T-helper 22 cell (primary cell): ENCODE results near the gene MXRA7.
A peak's percentile ranks its signal among the peaks of the same experiment; 100 is the strongest.

Source experiments
- DNase-seq: peaks from one replicate; pipeline ENCODE4 v3.0.0-alpha.2; 2020; ENCODE audit warnings: low read depth

Gene MXRA7

DNA sequence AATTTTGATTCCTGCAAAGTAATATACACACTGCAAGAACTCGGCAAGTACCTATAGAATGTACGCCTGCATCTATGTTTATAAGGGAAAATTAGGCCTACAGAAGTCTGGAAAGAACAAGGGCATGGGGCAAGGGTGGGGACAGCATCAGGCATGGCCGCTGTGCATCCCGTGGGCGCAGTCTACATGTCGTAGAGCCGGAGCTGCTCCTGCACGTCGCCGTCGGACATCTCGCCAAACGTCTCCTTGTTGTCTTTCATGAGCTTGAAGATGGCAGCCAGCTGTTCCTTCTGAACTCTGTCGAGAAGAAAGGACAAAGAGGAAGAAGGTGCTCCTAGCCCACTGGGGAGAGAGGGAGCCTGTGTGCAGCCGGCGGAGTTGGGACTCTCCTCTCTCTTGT, 33.4 kb downstream of the MXRA7 start:
- no peak for DNase-seq

DNA sequence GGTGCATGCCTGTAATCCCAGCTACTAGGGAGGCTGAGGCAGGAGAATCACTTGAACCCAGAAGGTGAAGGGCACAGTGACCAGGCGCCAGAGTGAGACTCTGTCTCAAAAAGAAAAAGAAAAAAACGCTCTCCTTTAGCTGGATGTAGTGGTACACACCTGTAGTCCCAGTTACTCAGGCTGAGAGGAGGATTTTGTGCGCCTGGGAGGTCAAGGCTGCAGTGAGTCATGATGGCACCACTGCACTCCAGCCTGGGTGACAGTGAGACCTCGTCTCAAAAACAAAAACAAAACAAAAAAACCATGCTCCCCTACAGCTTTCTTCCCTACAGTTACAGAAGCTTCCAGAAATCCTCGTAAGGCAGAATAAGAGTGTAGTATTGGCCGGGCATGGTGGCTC, 34.1 kb downstream of the MXRA7 start:
- DNase-seq, result no peak

DNA sequence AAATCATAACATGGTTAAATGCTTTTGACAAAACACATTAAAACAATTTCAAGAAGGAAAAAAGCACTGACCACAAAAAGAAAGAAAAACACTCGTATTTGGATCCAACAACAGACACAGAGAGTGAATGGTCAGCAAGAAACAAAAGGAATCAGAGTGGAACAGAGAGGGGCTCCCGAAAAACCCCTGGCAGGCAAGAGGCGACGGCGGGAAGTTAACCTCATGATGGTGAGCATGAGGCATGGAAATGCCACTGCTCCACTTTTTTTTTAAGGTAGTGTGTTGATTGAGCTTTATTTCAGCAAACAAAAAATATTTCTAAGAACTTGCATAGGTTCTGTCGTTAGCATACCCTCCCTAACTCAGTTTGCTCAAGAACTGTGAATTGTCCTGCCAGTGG, 35.1 kb downstream of the MXRA7 start:
- DNase-seq, result no peak

DNA sequence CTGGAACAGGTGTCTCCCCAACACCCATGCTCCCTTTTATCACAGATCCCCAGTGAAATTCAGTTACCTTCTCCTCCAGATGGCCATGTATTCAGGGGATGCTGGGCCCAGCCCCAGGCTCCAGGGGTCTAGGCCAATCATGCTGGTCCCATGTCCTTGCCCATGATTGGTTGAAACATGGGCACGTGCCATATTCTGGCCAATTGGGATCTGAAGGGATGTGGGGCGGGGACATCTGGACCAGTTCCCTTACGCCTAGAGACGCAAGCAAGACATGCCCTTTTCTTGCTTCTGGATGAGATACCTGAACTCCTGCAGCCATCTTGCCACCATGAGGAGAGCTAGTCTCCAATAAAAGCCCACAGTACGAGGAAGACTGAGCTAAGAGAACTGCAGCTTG, 36.2 kb downstream of the MXRA7 start:
- no peak for DNase-seq

DNA sequence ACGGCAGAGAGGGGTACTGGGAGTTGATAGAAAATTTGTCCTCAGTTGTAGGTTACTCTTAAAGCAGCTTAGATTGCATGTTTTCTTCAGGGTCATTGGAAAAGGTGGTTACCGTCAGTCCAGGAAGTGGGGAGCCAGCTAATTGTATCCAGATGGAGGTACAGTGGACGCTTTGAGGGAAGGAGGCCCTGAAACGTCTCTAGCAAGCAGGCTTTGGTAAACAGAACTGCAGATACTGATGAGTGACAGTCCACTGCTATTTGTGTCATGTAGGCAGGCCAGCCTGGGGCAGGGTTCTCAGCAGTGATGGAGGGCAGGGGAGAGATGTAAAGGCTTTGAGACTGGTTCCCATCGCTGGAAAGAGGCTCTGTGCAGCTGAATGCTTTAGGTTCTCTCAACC, 37.0 kb downstream of the MXRA7 start:
- DNase-seq, result no peak

DNA sequence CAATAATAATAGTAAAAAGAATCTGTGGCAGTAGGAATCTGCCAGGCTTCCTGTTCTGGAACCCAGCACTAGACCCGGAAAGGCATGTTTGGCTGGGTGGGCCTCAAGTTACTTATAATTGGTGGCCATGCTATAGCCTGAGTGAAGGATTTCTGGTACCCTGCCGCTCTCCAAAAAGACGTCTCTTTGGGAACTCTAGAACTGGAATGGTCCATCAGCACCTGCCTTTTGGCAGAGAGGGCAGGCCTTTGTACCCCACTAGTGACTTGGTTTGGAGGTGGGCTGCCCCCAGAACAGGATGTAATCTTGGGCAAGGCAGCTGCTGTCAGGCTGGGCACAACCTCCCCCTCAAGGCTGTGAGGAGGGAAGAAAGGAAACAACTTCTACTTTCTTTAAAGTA, 37.9 kb downstream of the MXRA7 start:
- no peak for DNase-seq

DNA sequence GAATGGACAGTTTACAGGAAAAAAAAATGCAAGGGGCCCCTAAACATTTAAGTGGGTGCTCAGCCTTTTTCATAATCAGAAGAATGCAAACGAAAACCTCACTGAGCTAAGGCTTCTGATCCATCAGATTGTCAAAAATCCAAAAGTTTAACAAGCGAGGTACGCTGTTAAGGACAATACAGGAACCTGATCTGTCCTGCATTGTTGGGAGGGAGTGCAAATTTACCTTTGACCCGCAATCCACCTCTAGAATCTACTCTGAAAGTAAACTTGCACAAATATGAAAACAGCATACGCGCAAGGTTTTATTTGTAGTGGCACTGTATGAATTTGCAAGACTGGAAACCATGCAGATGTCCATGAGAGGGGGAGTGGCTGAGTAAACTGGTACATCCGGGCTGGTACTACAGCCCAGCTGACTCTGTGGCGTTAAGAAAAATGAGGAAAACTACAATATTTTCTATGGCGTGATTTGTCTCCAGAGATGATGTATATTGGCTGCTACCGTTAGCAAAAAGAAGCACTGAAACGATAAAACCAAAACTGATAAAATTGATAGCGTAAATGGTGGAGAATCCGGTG, 38.4 kb downstream of the MXRA7 start:
- no peak for DNase-seq

DNA sequence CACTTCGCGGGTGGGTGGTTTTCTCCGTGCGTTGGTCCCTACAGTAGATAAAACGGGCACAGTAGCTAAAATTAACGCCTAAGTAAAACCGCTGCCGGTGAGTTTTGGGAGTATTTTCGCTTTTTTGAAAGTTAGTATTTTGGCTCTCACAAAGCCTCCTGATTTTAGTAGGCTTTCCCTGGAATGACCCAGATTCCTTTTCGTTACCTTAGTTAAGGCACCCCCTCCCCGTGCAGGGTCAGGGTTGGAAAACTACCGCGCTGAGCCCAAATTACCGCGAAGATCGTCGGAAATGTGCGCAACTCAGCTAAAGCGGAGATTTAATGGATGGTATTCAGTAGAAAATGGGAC, 38.9 kb downstream of the MXRA7 start:
- no peak for DNase-seq

DNA sequence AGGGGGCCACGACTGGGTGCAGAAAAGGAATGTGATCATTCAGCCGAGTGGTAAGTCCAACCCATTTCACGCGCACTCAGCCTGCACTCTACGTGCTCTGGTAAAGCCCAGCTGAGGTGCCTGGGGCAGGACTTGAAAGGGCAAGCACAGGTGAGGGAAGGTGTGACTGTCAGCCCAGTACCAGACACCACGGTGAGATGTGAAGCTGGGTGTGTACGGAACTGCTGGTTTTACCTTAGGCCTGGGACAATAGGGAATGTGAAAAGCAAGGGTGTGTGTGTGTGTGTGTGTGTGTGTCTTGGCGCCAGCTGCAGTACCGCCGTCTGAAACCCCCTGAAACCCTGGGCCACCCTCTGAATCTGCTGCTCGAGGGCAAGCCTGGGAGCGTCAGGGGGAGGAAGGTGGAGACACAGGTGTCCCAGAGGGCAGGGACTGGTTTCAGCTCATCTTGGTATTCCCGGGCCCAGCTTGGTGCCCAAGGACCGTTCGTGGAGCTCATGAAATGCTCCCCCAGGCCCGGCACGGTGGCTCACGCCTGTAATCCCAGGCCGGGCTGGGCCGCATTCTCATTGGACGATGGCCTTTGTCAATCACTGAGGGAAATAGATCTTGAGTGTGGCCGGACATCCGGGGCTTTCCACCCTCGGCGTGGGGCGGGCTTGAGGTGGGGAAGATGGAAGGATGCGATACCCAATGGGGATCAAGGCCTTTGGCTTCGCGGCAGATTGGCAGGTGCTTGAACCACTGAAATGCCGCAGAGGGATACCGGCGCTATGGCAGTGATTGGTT, 39.4 kb downstream of the MXRA7 start:
- peak; percentile 100 for DNase-seq

DNA sequence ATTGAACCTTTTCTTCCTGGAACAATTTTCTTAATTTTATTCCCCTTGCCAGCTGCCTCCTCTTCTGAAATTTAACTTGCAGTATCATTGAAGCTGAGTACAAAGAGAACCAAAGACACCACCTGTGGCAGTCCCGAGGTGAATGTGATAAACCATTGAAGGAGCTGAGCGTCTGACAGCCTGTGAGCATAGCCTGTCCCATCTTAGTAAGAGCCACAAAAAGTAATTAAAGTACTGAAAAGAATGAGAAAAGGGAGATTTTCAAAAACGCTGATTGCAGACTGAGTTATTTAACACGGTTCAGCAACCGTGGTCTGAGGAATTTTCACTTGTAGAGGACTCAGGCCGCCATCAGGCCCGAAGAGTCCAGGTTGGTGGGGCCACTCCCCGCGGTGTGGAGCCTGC, 40.0 kb downstream of the MXRA7 start:
- no peak for DNase-seq

DNA sequence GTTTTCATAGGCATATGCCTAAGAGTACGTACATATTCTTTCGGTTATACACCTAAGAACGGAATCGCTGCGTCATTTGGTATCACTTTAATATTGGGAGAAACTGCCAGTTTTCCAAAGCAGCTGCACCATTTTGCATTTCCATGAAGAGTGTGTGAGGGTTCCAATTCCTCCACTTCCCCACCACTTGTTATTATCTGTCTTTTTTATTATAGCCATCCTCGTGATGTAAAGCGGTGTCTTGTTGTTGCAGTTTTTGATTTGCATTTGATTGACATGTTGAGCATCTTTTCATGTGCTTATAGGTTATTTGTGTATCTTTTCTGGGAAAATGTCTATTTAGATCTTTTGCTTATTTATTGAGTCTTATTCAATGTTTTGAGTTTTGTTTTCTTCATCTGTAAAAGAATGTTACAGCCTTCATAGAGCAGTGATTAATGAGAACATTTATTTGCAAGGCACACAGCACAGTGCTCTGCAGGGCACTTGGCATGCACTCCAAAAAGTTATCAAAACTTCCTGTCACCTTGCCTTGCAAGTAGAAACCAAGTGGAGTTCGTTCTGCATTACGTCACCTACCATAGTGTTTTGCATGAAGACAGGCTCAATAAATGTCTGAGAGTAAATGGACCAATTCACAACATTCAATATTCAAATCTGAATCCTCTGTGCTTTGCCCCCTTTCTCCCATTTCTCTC, 40.6 kb downstream of the MXRA7 start:
- no peak for DNase-seq

DNA sequence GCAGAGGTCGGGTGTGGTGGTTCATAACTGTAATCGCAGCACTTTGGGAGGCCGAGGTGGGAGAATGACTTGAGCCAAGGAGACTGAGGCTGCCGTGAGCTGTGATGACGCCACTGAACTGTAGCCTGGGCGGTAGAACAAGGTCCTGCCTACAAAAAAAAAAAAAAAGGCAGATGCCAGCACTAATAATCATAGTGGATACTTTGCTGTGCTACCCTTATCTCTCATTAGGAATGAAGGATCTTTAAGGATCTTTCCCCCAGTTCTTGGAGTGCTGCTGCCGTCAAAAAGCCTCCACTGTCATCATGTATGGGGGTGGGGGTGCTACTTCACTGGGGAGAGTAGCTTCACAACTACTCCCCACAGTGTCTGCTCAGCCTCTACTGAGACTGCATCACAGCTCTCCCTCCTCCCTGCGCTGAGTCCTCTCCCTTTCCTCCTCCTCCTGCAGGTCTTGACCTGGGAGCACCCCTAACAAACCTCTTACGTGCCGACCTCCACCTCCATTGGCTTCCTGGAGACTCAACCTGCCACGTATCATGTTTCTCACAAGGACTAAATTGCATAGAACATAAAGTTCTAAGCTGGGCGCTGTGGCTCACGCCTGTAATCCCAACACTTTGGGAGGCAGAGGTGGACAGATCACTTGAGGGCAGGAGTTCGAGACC, 42.8 kb downstream of the MXRA7 start:
- no peak for DNase-seq

DNA sequence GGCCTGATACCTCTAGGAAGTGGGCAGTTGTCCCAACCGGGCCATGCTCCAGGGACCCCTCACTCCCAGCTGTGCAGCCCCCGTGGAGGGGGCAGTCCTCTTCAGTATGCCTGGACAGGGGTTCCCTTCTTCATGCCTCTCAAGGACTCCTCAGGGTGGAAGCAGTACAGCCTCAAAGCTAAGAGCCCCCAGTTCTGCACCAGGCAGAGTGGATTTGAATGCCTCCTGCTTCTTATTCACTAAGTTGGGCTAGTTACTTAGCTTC, 43.3 kb downstream of the MXRA7 start:
- DNase-seq, result no peak

DNA sequence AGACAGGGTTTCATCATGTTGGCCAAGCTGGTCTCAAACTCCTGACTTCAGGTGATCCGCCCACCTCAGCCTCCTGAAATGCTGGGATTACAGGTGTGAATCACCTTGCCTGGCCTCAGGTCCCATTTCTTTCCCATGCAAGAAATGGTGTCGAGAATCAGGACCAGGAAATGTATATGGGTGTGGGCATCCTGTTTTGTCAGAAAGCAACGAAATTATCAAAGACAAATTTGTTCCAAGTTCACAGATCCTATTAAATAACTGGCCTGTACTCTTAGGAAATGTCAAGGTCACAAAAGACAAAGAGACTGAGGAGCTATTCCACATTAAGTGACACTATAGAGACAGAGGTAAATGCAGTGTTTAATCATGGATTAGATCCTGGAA, 50.1 kb downstream of the MXRA7 start:
- DNase-seq, result no peak

DNA sequence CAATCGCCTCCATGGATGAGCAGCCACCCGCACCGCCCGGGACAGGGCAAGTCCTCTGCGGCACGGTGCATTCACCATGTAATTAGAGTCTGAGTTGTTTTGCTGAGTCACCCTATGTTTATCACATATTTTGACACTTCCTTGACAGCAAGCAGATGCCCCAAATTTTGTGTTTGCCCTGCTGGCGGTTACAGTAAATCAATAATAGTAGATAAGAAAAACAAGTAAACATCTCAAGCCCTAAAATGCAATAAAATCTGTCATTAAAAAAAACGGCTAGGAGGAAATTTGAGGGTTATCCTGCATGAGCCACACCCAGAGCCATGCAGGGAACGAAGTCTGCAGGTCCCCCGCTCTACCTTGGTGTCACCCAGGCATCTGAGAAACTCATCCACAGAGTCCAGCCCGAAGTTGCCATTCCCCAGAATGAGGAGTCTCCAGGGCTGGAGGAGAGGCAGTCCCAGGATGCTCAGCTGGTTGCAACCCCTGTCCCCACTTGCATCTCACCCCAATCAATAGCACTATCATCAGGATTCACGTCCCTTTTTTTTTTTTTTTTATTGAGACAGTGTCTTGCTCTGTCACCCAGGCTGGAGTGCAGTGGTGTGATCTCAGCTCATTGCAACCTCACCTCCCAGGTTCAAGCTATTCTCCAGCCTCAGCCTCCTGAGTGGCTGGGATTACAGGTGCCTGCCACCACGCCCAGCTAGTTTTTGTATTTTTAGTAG, 50.7 kb downstream of the MXRA7 start:
- DNase-seq, result peak; percentile 27

DNA sequence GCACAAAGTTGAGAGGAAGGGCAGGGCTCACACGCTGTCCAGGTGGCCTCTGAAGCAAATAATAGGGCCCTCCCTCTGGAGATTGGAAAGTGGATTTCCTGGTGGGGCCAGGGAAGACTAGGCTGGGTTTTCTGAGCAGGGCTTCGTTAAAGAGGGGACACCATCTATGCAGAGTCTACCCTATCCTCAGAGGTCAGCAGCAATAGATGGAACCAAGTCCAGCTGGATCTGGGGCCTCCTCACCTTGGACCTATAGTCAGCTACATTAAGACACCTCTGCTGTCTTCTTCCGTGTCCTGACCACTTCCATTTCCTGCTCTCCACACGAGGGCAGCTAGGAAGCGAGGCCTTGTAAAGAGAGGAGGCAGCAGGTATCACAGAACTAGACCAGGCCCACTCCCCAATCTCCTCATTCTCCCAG, 52.5 kb downstream of the MXRA7 start:
- no peak for DNase-seq

DNA sequence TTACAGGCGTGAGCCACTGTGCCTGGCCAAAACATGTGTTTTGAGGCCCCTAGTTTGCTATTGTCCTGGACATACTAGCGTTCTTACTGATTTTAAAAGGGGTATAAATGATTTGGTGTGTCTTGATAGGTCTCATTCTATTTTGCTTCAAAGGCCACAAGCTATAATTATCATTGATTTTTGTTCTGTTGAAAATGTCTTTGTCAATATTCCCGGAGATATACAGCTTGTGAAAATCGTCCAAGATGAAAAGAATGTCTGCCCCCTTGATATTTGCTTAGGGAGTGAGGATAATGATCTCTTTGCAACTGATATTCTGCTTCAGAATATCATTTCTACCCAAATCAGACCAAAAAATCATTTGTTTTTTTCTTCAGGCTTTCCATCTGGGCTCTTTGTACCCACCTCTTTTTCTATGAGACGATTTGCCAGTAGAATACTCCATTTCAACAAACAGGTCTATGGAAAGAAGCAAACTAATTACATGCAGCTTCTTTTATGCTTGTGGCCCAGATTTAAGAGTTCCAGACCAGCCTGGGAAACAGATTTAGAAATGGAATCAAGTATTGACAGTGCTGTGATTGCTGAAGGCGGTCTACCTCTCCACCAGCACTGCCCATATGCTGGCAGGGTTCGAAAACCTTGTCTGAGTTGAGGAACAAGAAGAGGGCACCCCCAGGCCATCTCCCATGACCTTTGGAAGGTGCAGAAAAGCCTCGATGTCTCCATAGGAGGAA, 53.1 kb downstream of the MXRA7 start:
- no peak for DNase-seq

DNA sequence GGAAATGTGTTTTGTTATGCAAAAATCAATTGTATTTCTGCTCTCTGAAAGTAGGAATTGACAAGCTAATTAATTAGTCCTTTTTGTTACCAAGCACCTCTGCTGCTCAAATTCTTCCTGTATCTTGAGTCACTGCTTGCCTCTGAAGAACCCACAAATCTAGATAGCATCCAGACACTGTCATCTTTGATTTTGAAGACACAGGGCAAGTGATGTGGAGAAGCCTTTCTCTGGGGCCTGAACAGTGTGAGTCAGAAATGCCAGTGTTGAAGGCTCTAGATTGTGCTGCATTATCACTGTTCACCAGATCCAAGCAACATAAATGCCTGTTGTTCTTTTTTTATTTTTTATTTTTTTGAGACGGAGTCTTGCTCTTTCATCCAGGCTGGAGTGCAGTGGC, 56.4 kb downstream of the MXRA7 start:
- DNase-seq, result no peak

DNA sequence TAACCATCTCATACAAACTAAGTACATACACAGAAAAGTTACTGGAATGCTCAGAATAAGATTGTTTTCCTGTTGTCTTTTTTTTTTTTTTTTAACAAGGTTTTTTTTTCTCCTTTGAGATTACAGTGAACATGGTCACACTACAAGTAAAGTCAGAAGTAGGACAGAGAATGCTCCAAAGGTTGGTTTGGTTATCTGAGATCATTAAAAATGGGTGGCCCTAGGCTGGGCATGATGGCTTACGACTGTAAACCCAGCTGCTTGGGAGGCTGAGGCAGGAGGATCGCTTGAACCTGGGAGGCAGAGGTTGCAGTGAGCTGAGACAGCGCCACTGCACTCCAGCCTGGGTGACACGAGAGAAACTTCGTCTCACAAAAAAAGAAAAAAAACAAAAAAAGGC, 60.3 kb downstream of the MXRA7 start:
- no peak for DNase-seq

DNA sequence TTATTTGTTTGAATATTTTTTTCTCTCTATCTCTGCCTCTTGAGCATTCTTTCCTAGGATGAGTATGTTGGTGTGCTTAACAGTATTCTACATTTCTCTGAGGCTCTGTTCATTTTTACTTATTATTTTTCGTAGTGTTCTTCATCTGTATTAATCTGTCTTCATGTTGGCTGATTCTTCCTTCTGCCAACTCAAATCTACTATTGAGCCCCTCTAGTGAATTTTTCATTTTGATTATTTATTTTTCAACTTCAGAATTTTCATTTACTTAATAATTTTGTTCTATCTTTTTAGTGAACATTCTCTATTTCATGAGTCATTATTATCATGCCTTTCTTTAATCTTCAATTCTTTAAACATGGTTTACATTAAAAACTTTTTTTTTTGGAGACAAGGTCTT, 64.1 kb downstream of the MXRA7 start:
- no peak for DNase-seq

DNA sequence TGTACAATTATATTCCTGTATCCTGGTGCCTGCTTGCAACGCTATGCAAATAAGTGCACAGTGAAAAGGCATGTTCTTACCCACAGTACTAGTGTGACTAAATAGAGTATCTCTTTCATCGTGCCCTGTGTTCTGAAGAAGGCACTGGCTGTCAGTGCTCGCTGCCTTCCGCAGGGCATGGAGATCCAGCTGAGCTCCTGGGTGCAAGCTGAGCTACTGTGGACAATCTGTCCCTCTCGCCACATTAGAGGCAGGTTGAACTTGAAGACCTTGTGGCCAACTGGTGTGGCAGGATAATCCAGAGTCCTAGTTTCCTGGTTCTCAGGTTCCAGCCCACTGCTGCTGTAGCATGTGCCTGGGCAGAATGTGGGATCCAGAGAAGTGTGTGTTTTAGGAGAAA, 65.3 kb downstream of the MXRA7 start:
- DNase-seq, result no peak

DNA sequence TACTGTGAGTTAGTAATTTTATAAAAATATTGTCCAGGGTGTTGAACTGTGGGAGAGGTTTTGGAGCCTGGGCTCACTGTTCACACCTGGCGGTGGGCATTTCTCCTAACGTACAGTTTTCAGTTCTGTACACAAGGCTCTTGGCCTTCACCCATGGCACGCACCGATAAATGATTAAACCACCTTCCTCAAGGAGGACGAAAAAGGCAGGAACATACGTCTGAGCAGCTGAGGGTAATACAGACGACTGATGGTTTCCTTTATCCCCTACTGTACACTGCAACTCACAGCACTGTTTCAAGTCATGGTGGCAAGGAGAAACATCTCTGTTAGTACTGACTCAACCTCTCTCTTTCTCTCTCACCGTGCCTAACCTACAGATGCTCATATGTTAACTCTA, 65.8 kb downstream of the MXRA7 start:
- DNase-seq, result no peak
